ENCODE measurements around the gene DTWD2. TPM values are rescaled to one million over a fixed set of nuclear protein-coding genes. Genes with fewer than 3 reads are reported as not detected.
"Not testable (repeated sequence)": the region's sequence is repeated elsewhere in the genome, so short reads cannot be mapped to it uniquely, and the experiment has no call there.

The DTWD2 gene
- total RNA-seq, 1 donor from 2014 or later = 5.1 TPM

- DNase-seq (ENCODE audit: extremely low read depth, low read depth, low spot score) = no peak
Measured at GRCh38 chr5:118953652-118954005, 34.7 kb downstream of the DTWD2 start.

- DNase-seq (ENCODE audit: extremely low read depth, low read depth, low spot score) = no peak
Measured at GRCh38 chr5:118952992-118953651, 35.2 kb downstream of the DTWD2 start.

- not testable (repeated sequence) for DNase-seq (ENCODE audit: extremely low read depth, low read depth, low spot score)
Measured at GRCh38 chr5:118952306-118952705, 36.0 kb downstream of the DTWD2 start.

GRCh38 chr5:118950354-118950753 lies 38.0 kb downstream of the DTWD2 start:
- not testable (repeated sequence) for DNase-seq (ENCODE audit: extremely low read depth, low read depth, low spot score)

GRCh38 chr5:118946138-118946800 lies 42.1 kb downstream of the DTWD2 start:
- DNase-seq (ENCODE audit: extremely low read depth, low read depth, low spot score) = no peak

GRCh38 chr5:118937393-118938061 lies 50.8 kb downstream of the DTWD2 start:
- DNase-seq (ENCODE audit: extremely low read depth, low read depth, low spot score) = no peak

GRCh38 chr5:118933703-118934102 lies 54.6 kb downstream of the DTWD2 start:
- DNase-seq (ENCODE audit: extremely low read depth, low read depth, low spot score) = no peak

- DNase-seq (ENCODE audit: extremely low read depth, low read depth, low spot score) = no peak
Measured at GRCh38 chr5:118931564-118931963, 56.8 kb downstream of the DTWD2 start.

- no peak for DNase-seq (ENCODE audit: extremely low read depth, low read depth, low spot score)
Measured at GRCh38 chr5:118924006-118924389, 64.3 kb downstream of the DTWD2 start.

- no peak for DNase-seq (ENCODE audit: extremely low read depth, low read depth, low spot score)
Measured at GRCh38 chr5:118923295-118924005, 64.9 kb downstream of the DTWD2 start.

GRCh38 chr5:118921866-118922265 lies 66.5 kb downstream of the DTWD2 start:
- no peak for DNase-seq (ENCODE audit: extremely low read depth, low read depth, low spot score)

- no peak for DNase-seq (ENCODE audit: extremely low read depth, low read depth, low spot score)
Measured at GRCh38 chr5:118919016-118919415, 69.3 kb downstream of the DTWD2 start.

- DNase-seq (ENCODE audit: extremely low read depth, low read depth, low spot score) = no peak
Measured at GRCh38 chr5:118918232-118918631, 70.1 kb downstream of the DTWD2 start.

- not testable (repeated sequence) for DNase-seq (ENCODE audit: extremely low read depth, low read depth, low spot score)
Measured at GRCh38 chr5:118907536-118907935, 80.8 kb downstream of the DTWD2 start.

GRCh38 chr5:118906947-118907346 lies 81.4 kb downstream of the DTWD2 start:
- no peak for DNase-seq (ENCODE audit: extremely low read depth, low read depth, low spot score)

- DNase-seq (ENCODE audit: extremely low read depth, low read depth, low spot score) = no peak
Measured at GRCh38 chr5:118905196-118905595, 83.2 kb downstream of the DTWD2 start.

GRCh38 chr5:118902656-118903438 lies 85.5 kb downstream of the DTWD2 start:
- no peak for DNase-seq (ENCODE audit: extremely low read depth, low read depth, low spot score)

GRCh38 chr5:118894709-118895108 lies 93.6 kb downstream of the DTWD2 start:
- no peak for DNase-seq (ENCODE audit: extremely low read depth, low read depth, low spot score)

GRCh38 chr5:118891252-118891651 lies 97.1 kb downstream of the DTWD2 start:
- DNase-seq (ENCODE audit: extremely low read depth, low read depth, low spot score) = no peak

GRCh38 chr5:118889165-118889564 lies 99.2 kb downstream of the DTWD2 start:
- DNase-seq (ENCODE audit: extremely low read depth, low read depth, low spot score) = no peak

- no peak for DNase-seq (ENCODE audit: extremely low read depth, low read depth, low spot score)
Measured at GRCh38 chr5:118888556-118888955, 99.8 kb downstream of the DTWD2 start.
